ENCODE results near the gene SAMHD1. TPM values are rescaled to one million over a fixed set of nuclear protein-coding genes. Genes with fewer than 3 reads are reported as not detected.

Gene SAMHD1
- total RNA-seq, 1 donor from 2014 or later, result 30.8 TPM

DNA sequence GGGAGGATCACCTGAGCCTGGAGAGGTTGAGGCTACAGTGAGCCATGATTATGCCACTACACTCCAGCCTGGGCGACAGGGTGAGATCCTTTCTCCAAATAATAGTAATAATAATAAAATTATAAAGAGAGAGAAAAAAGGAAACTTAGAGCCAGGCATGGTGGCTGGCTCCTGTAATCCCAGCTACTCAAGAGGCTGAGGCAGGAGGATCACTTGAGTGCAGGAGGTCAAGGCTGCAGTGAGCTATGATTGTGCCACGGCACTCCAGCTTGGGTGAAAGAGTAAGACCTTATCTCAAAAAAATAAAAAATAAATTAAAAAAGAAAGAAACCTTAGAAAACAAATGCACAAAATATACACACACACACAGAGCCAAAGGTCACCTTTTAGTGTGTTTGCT lies 5.2 kb upstream of the SAMHD1 start:
- H3K9me3 Mint-ChIP-seq (ENCODE audit: unreplicated experiment), result peaks cover 4% of the 10 kb centered on the region
- H3K36me3 Mint-ChIP-seq (ENCODE audit: unreplicated experiment), result peaks cover 7% of the 10 kb centered on the region
- TF ChIP-seq, protein P1, sequence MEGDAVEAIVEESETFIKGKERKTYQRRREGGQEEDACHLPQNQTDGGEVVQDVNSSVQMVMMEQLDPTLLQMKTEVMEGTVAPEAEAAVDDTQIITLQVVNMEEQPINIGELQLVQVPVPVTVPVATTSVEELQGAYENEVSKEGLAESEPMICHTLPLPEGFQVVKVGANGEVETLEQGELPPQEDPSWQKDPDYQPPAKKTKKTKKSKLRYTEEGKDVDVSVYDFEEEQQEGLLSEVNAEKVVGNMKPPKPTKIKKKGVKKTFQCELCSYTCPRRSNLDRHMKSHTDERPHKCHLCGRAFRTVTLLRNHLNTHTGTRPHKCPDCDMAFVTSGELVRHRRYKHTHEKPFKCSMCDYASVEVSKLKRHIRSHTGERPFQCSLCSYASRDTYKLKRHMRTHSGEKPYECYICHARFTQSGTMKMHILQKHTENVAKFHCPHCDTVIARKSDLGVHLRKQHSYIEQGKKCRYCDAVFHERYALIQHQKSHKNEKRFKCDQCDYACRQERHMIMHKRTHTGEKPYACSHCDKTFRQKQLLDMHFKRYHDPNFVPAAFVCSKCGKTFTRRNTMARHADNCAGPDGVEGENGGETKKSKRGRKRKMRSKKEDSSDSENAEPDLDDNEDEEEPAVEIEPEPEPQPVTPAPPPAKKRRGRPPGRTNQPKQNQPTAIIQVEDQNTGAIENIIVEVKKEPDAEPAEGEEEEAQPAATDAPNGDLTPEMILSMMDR (IDR thresholded peaks at IDR 0.05; ENCODE audit: partially characterized antibody, unreplicated experiment), result no peak
- H3K27ac Mint-ChIP-seq (ENCODE audit: unreplicated experiment), result no peak overlapping the region
- H3K4me3 Mint-ChIP-seq (ENCODE audit: unreplicated experiment), result no peak overlapping the region
- no peaks in the 10 kb centered on the region for H3K4me1 Mint-ChIP-seq (ENCODE audit: low read depth, unreplicated experiment)
- H3K27me3 Mint-ChIP-seq (ENCODE audit: unreplicated experiment), result peaks cover under 1% of the 10 kb centered on the region
- no peak for DNase-seq

DNA sequence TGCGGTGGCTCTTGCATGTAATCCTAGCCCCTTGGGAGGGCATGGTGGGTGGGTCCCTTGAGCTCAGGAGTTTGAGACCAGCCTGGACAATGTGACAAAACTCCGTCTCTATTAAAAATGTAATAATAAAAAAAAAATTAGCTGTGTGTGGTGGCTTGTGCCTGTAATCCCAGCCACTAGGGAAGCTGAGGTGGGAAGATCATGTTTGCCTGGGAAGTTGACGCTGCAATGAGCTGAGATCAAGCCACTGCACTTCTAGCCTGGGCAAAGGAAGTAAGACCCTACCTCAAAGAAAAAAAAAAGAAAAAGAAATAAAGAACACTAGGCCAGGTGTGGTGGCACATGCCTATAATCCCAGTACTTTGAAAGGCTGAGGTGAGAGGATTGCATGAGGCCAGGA lies 4.5 kb upstream of the SAMHD1 start:
- H3K9me3 Mint-ChIP-seq (ENCODE audit: unreplicated experiment), result peaks cover 4% of the 10 kb centered on the region
- peaks cover 4% of the 10 kb centered on the region for H3K27me3 Mint-ChIP-seq (ENCODE audit: unreplicated experiment)
- TF ChIP-seq, protein P1 (IDR thresholded peaks at IDR 0.05; ENCODE audit: partially characterized antibody, unreplicated experiment), result no peak
- H3K4me3 Mint-ChIP-seq (ENCODE audit: unreplicated experiment), result no peak overlapping the region
- H3K36me3 Mint-ChIP-seq (ENCODE audit: unreplicated experiment), result peaks cover 7% of the 10 kb centered on the region
- no peaks in the 10 kb centered on the region for H3K4me1 Mint-ChIP-seq (ENCODE audit: low read depth, unreplicated experiment)
- no peak overlapping the region for H3K27ac Mint-ChIP-seq (ENCODE audit: unreplicated experiment)
- no peak for DNase-seq

DNA sequence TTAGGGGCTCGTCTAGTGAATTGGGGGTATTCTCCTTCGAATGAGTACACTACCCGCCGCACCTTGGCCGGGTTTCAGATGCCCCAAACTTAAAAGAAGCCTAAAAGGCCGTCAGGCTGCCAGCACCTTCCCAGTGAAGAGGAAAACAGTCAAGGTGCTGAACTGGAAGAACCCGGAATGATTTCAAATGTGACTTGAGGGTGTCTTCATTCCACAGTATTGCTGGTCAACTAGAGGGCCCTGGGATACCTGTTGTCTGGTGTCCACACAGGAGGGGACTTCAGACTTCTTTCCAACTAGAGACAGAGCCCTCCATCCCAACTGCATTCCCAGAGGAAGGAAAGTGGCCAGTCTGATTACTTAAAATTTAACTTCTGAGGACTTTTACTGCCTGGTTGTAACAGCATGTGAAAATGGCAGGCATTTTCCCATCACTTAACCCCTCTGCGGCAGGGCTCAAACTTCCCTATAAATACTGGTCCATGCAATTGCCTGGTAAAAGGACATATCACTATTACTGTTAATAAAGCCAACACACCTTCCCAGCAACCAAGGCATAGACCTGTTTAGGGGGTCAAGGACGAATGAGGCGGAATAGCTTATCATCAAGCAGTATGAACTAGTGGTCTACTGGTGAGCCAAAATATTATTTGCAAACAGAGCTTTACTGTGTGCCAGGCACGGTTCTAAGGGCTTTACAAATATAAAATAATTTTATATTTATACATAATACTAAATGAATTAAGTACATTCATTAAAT lies 651 bp upstream of the SAMHD1 start:
- Mint-ChIP-seq H3K9me3 (ENCODE audit: unreplicated experiment) (no peaks in the 10 kb centered on the region), H3K4me1 (ENCODE audit: low read depth, unreplicated experiment) (peaks cover 1% of the 10 kb centered on the region), H3K4me3 (ENCODE audit: unreplicated experiment) (peak overlapping the region; percentile 96), H3K27me3 (ENCODE audit: unreplicated experiment) (peaks cover 5% of the 10 kb centered on the region), H3K36me3 (ENCODE audit: unreplicated experiment) (no peaks in the 10 kb centered on the region), H3K27ac (ENCODE audit: unreplicated experiment) (no peak overlapping the region)
- TF ChIP-seq, protein P1 (IDR thresholded peaks at IDR 0.05; ENCODE audit: partially characterized antibody, unreplicated experiment), result no peak
- no peak for DNase-seq

DNA sequence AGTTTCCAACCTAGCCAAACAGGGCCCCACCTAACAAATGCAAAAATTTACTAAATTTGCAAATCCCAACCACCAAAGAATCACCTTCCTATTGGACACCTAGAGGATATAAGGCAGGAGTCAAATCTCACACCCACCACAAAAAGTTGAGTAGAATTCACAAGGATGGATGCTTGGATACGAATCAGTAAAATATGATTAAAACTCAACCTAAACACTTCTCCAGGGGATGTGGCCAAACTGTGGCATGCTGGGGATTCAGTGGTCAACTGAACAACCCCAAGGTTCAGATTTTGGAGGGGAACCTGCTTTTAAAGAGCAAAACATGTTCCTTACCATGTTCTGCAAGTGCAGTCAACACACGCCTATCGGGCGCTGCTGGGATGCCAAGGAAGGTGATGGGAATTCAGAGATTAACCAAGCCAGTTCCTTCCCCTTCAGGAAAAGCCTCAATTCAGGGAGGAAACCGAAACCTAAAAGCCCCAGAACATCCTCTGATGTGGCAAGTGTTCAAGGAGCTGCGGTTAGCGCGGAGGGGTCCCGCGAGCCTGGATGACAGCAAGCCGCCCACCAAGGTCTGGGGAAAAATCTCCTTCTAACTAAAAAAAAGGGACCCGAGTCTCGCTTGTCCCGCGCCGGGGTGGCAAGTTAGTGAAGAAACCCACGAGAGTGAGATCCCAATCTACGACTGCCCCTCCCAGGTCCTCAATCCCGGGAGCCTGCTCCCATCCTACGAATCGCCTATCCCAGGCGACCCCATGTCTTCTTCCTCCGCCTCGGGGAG lies 902 bp downstream of the SAMHD1 start:
- H3K27ac Mint-ChIP-seq (ENCODE audit: unreplicated experiment), result no peak overlapping the region
- peak overlapping the region; percentile 96 for H3K4me3 Mint-ChIP-seq (ENCODE audit: unreplicated experiment)
- no peaks in the 10 kb centered on the region for H3K36me3 Mint-ChIP-seq (ENCODE audit: unreplicated experiment)
- no peaks in the 10 kb centered on the region for H3K9me3 Mint-ChIP-seq (ENCODE audit: unreplicated experiment)
- TF ChIP-seq, protein P1 (IDR thresholded peaks at IDR 0.05; ENCODE audit: partially characterized antibody, unreplicated experiment), result no peak
- H3K27me3 Mint-ChIP-seq (ENCODE audit: unreplicated experiment), result peaks cover 5% of the 10 kb centered on the region
- peaks cover 4% of the 10 kb centered on the region for H3K4me1 Mint-ChIP-seq (ENCODE audit: low read depth, unreplicated experiment)
- DNase-seq, result peak; percentile 17

DNA sequence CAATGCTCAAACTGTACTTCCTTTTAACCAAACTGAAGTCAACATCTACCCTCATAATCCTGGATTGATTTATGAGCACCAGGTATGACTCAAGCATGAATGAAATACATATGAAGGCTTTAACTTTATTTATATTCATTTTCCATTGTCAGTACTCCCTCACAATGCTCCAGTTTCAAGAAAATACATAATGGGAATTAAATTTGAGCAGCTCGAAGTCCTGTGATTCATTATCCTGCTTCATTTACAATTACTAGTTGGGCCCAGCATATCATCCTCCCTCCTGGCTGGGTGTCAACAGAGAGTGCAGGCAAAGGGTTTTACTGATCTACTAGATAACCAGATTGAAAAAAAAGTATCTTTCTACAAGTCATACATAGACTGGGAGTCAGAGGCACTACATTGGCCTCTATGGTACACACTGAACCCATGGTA lies 10.1 kb downstream of the SAMHD1 start:
- H3K9me3 Mint-ChIP-seq (ENCODE audit: unreplicated experiment), result peaks cover 1% of the 10 kb centered on the region
- no peaks in the 10 kb centered on the region for H3K36me3 Mint-ChIP-seq (ENCODE audit: unreplicated experiment)
- H3K4me3 Mint-ChIP-seq (ENCODE audit: unreplicated experiment), result no peak overlapping the region
- TF ChIP-seq, protein P1 (IDR thresholded peaks at IDR 0.05; ENCODE audit: partially characterized antibody, unreplicated experiment), result no peak
- H3K27me3 Mint-ChIP-seq (ENCODE audit: unreplicated experiment), result no peaks in the 10 kb centered on the region
- no peak for DNase-seq
- H3K27ac Mint-ChIP-seq (ENCODE audit: unreplicated experiment), result no peak overlapping the region
- H3K4me1 Mint-ChIP-seq (ENCODE audit: low read depth, unreplicated experiment), result no peaks in the 10 kb centered on the region
